ENCODE data around the gene CACNA1C.
A peak's percentile ranks its signal among the peaks of the same experiment; 100 is the strongest.

The CACNA1C gene

DNA sequence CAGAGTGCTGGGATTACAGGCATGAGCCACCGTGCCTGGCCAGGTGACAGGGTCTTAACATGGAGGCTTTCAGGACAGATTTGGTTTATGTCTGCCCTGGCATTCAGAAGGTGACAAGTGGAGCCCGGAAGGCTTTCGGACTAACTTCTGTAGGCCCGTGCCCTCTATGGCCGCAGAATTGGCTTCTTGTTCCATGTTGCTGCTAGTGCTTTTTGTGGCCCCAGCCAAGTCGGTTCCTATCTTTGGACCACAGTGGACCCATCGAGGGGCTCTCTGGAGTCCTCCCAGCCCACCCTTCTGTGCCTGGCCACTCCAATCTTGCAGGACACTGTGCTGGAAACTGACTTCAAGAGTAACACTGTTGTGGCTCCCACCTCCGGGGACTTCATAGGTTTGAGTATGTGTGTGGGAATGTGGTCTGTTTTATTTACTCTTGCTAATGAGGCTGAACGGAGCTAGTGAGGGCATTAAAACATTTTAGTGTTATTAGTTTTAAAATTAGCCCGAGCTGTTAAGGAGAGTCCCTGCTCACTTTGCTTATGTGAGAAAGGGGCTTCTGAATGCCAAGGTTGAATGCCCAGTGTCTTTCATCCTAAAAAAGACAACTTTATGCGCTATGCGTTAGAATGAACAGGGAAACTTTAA lies 245.9 kb downstream of the CACNA1C start:
- no peak for DNase-seq (ENCODE audit: low read depth)

- no peak for DNase-seq (ENCODE audit: low read depth)
Measured at GRCh38 chr12:2299206-2299605, 246.4 kb downstream of the CACNA1C start.

- no peak for DNase-seq (ENCODE audit: low read depth)
Measured at GRCh38 chr12:2300168-2300567, 247.4 kb downstream of the CACNA1C start.

- DNase-seq (ENCODE audit: low read depth): no peak
Measured at GRCh38 chr12:2300886-2301285, 248.1 kb downstream of the CACNA1C start.

- peak; percentile 65 for DNase-seq (ENCODE audit: low read depth)
Measured at GRCh38 chr12:2301531-2302461, 249.0 kb downstream of the CACNA1C start.

GRCh38 chr12:2302711-2303580 lies 250.2 kb downstream of the CACNA1C start:
- DNase-seq (ENCODE audit: low read depth): no peak

GRCh38 chr12:2304223-2304622 lies 251.4 kb downstream of the CACNA1C start:
- no peak for DNase-seq (ENCODE audit: low read depth)

GRCh38 chr12:2306012-2306411 lies 253.2 kb downstream of the CACNA1C start:
- no peak for DNase-seq (ENCODE audit: low read depth)

DNA sequence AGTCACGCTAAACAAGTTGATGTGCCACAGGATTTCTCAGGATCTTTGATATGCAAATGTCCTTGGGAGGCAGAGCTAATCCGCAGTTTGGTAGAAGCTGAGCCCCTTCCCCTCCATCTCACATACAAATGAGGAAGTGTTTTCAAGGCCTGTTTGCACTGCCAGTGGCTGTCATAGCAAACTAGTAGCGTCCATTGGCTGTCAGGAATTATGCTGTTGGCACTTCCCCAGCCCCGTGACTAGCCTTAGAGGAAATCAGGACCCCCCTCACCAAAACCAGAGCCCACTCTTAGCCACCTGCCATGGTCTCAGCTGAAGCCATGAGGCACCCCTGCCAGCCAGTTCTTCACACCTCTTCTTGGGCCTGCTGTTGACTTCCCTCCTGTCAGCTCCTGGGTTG lies 253.9 kb downstream of the CACNA1C start:
- no peak for DNase-seq (ENCODE audit: low read depth)

DNA sequence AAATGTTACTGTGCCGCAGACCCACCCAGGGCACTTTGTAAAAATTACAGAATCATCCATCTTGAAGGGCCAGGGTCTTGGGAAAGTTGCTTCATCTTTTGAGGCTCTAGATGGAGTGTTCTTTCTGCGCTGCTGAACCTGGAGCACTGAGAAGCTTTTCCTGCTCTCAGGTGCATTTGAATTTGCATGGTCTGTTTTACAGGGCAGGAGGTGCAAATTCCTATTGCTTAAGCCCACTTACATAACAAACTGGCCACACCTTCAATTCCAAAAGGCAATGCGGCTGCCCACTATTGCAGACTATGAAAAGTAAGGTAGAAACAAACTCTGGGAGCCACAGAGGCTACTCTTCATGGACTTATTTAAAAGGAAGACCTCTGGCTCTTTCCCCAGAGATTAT lies 254.8 kb downstream of the CACNA1C start:
- no peak for DNase-seq (ENCODE audit: low read depth)

DNA sequence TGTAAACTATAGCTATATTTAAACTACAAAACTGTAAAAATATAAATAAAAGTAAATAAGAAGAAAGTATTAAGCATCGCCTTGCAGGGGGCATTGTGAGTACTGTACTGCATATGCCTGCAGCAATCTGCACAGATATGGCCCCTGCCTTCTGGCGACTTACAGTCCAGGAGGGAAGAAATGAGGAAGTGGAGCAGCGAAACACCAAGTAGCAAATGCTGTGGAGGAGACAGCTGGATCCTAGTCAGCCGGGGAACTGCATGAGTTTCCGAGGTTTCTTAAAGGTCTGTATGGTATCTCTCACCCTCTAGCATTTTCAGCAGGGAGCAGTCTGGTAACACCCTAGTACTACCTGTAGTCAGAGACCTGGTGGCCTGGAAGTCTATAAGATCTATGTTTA lies 256.9 kb downstream of the CACNA1C start:
- no peak for DNase-seq (ENCODE audit: low read depth)

GRCh38 chr12:2311020-2311778 lies 258.4 kb downstream of the CACNA1C start:
- DNase-seq (ENCODE audit: low read depth): peak; percentile 26

DNA sequence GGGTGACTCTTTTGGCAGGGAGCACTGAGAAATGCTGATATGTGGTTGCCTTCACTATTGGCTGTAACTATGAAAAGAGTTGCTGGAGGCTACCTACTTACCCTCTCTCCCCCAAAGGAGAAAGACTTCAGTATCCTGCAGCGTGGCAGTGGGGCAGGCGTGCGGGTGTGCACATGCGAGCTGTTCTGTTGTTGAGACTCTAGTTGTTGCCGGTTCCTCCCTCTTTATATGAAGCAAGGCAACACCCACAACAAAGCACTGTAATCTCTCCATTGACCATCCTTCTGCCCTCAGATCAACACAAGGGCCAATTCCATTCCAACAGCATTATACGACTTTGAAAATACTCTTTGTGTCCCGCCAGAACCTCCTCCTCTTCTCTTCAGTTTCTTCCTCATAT lies 259.4 kb downstream of the CACNA1C start:
- no peak for DNase-seq (ENCODE audit: low read depth)

DNA sequence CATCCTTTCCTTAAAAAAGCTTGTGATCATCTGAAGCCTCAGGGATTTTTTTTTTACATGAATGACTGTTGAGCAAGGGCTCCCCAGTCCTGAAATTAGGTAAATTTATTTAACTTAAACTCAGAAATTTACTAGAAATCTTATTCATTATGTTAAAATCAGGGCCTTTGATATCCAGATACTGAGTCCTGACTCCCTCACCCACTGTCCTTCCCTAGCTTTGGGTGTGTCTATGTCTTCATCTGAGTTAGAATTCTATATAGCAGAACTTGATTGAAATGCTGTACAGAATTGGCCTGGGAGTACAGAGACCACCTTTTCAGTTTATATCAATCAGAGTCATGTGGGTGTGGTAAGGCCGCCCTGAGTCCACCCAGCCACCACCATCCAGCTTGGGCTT lies 260.0 kb downstream of the CACNA1C start:
- no peak for DNase-seq (ENCODE audit: low read depth)

DNA sequence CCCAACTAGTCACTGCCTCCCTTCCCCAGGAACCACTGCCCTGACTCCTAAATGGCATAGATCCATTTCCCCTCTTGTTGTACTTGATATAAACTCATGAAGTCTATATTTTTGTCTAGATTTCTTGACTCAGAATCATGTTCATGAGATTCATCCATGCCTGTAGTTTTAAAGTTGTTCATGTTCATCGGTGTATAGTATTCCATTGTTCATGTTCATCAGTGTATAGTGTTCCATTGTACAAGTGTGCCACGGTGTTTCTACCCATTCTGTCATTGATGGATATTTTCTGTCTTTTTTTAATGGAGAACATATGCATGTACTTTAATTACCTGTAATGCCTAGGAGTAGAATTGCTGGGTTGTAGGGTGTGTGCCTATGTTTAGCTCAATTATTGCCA lies 261.7 kb downstream of the CACNA1C start:
- no peak for DNase-seq (ENCODE audit: low read depth)

GRCh38 chr12:2317772-2318171 lies 265.0 kb downstream of the CACNA1C start:
- DNase-seq (ENCODE audit: low read depth): no peak

GRCh38 chr12:2318286-2318685 lies 265.5 kb downstream of the CACNA1C start:
- no peak for DNase-seq (ENCODE audit: low read depth)

DNA sequence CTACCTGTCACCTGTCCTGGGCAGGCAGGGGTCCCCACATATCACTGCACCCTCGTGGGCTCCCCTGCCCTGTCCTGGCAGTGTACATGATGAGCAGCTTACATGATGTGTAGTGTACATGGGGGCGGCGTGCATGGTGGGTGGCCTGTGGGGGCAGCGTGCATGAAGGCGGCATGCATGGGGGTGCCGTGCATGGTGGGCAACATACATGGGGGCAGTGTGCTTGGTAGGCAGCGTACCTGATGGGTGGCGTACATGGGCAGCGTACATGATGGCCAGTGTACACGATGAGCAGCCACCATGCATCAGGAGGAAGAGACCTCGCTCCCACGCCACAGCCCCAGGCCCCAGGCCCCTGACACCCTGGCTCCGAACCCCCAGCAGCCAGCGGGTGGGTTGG lies 266.3 kb downstream of the CACNA1C start:
- no peak for DNase-seq (ENCODE audit: low read depth)

GRCh38 chr12:2319737-2320506 lies 267.1 kb downstream of the CACNA1C start:
- peak; percentile 66 for DNase-seq (ENCODE audit: low read depth)

- no peak for DNase-seq (ENCODE audit: low read depth)
Measured at GRCh38 chr12:2320841-2321240, 268.1 kb downstream of the CACNA1C start.

DNA sequence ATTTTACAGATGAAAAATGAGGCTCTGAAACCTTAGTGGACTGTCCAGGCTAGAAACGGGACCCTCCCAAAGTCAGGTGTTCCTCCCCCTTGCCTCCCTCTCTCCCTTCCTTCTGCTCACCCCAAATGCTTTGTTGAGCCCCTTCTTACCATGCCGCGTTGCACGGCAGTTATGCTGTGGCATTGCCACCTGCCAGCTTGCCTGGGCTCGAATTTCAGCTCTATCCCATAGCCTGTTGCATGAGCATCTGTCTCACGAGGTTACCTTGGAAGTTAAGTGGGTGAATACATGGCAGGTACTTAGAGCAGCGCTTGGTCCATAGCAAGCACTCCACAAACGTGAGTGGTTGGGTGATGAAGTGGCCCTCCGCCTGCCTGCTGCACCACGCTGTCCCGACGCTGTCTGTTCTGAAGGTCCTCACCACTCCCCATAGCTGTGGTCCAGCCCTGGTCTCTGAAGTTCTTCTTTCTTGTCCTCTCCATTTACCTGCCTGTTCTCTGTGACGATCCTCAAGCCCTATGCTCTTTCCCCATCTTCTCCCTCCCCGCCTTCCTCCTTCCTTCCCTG lies 269.9 kb downstream of the CACNA1C start:
- DNase-seq (ENCODE audit: low read depth): no peak
